GM18868 (cell line): Measurements from ENCODE around the gene APC2.
"Not testable (repeated sequence)": the region's sequence is repeated elsewhere in the genome, so short reads cannot be mapped to it uniquely, and the experiment has no call there.

Source experiments
- ATAC-seq: cut with Tn5 transposase; IDR thresholded peaks from one replicate; pipeline ENCODE4 v1.9.1; 2021; ENCODE audit warnings: mild to moderate bottlenecking, moderate library complexity; ENCODE audit not compliant: unreplicated experiment

The APC2 gene

GRCh38 chr19:1416014-1416841 is 33.7 kb upstream of the APC2 start:
- ATAC-seq, result no peak

GRCh38 chr19:1417145-1417544 is 32.8 kb upstream of the APC2 start:
- ATAC-seq, result no peak

GRCh38 chr19:1417681-1418495 is 32.0 kb upstream of the APC2 start:
- ATAC-seq, result no peak

GRCh38 chr19:1418496-1418775 is 31.5 kb upstream of the APC2 start:
- no peak for ATAC-seq

GRCh38 chr19:1418951-1419738 is 30.8 kb upstream of the APC2 start:
- ATAC-seq, result no peak

- not testable (repeated sequence) for ATAC-seq
Measured at GRCh38 chr19:1420085-1420484, 29.8 kb upstream of the APC2 start.

GRCh38 chr19:1420590-1420989 is 29.3 kb upstream of the APC2 start:
- ATAC-seq, result no peak

- no peak for ATAC-seq
Measured at GRCh38 chr19:1421218-1421957, 28.5 kb upstream of the APC2 start.

GRCh38 chr19:1421958-1422305 is 28.0 kb upstream of the APC2 start:
- no peak for ATAC-seq

- ATAC-seq, result no peak
Measured at GRCh38 chr19:1422360-1422759, 27.6 kb upstream of the APC2 start.

- no peak for ATAC-seq
Measured at GRCh38 chr19:1422943-1423342, 27.0 kb upstream of the APC2 start.

- no peak for ATAC-seq
Measured at GRCh38 chr19:1423436-1424191, 26.3 kb upstream of the APC2 start.

GRCh38 chr19:1424192-1424955 is 25.5 kb upstream of the APC2 start:
- ATAC-seq, result no peak

GRCh38 chr19:1425102-1425837 is 24.7 kb upstream of the APC2 start:
- no peak for ATAC-seq

- ATAC-seq, result no peak
Measured at GRCh38 chr19:1425902-1426301, 24.0 kb upstream of the APC2 start.

GRCh38 chr19:1426736-1427135 is 23.2 kb upstream of the APC2 start:
- ATAC-seq, result no peak

GRCh38 chr19:1427221-1427920 is 22.6 kb upstream of the APC2 start:
- no peak for ATAC-seq

GRCh38 chr19:1428738-1429391 is 21.1 kb upstream of the APC2 start:
- no peak for ATAC-seq
